HEK293T (cell line): ENCODE data around the gene AKT1.
"Not testable (repeated sequence)": the region's sequence is repeated elsewhere in the genome, so short reads cannot be mapped to it uniquely, and the experiment has no call there.

Experiments used
- CTCF ChIA-PET: fragments of 350-600 bp; formaldehyde crosslinking; extraction: SDS; loops from one replicate; lab custom pipeline; 2021; ENCODE audit warnings: antibody characterized with exemption, inconsistent platforms; lab: Yijun Ruan, JAX
- POLR2A ChIA-PET: fragments of 350-600 bp; formaldehyde crosslinking; extraction: SDS; loops from one replicate; lab custom pipeline; 2020; ENCODE audit warnings: antibody characterized with exemption, inconsistent platforms; lab: Yijun Ruan, JAX
- DNase-seq: peaks from one replicate; pipeline ENCODE4 v3.0.0; 2012; ENCODE audit warnings: mixed read lengths; ENCODE audit errors: extremely low spot score
- ARNT ChIP-seq: fragments of 450-650 bp; IDR thresholded peaks from 2 replicates; pipeline ENCODE4 v1.6.1; 2017; ENCODE audit warnings: mild to moderate bottlenecking
- BHLHE40 ChIP-seq: fragments of 450-650 bp; IDR thresholded peaks from 2 replicates; pipeline ENCODE4 v1.6.1; 2016; ENCODE audit warnings: mild to moderate bottlenecking, moderate library complexity, borderline replicate concordance
- CTBP1 ChIP-seq: fragments of 450-650 bp; IDR thresholded peaks from 2 replicates; pipeline ENCODE4 v1.6.1; 2016; ENCODE audit warnings: borderline replicate concordance
- ELF4 ChIP-seq: fragments of 450-650 bp; IDR thresholded peaks from 2 replicates; pipeline ENCODE4 v1.6.1; 2017; ENCODE audit warnings: antibody characterized with exemption
- FOXA1 ChIP-seq: fragments of 450-650 bp; IDR thresholded peaks from 2 replicates; pipeline ENCODE4 v1.6.1; 2016; ENCODE audit warnings: mild to moderate bottlenecking
- FOXK2 ChIP-seq: fragments of 450-650 bp; IDR thresholded peaks from 2 replicates; pipeline ENCODE4 v1.6.1; 2016; ENCODE audit warnings: mild to moderate bottlenecking
- FOXM1 ChIP-seq: fragments of 450-650 bp; IDR thresholded peaks from 2 replicates; pipeline ENCODE4 v1.6.1; 2017; ENCODE audit warnings: mild to moderate bottlenecking, borderline replicate concordance
- HDGF ChIP-seq: fragments of 450-650 bp; IDR thresholded peaks from 2 replicates; pipeline ENCODE4 v1.6.1; 2017; ENCODE audit warnings: antibody characterized with exemption, borderline replicate concordance
- L3MBTL2 ChIP-seq: fragments of 450-650 bp; conservative IDR thresholded peaks from 2 replicates; pipeline ENCODE4 v1.6.1; 2016; ENCODE audit warnings: mild to moderate bottlenecking
- LEF1 ChIP-seq: fragments of 450-650 bp; IDR thresholded peaks from 2 replicates; pipeline ENCODE4 v1.6.1; 2017; ENCODE audit warnings: mild to moderate bottlenecking, borderline replicate concordance
- NFRKB ChIP-seq: fragments of 450-650 bp; IDR thresholded peaks from 2 replicates; pipeline ENCODE4 v1.6.1; 2016; ENCODE audit warnings: mild to moderate bottlenecking, moderate library complexity
- PKNOX1 ChIP-seq: fragments of 450-650 bp; IDR thresholded peaks from 2 replicates; pipeline ENCODE4 v1.6.1; 2016
- SP1 ChIP-seq: fragments of 450-650 bp; IDR thresholded peaks from 2 replicates; pipeline ENCODE4 v1.6.1; 2017
- SUZ12 ChIP-seq: fragments of 450-650 bp; IDR thresholded peaks from 2 replicates; pipeline ENCODE4 v1.6.1; 2016; ENCODE audit warnings: mild to moderate bottlenecking
- TARDBP ChIP-seq: fragments of 450-650 bp; IDR thresholded peaks from 2 replicates; pipeline ENCODE4 v1.6.1; 2016
- ZNF384 ChIP-seq: fragments of 450-650 bp; IDR thresholded peaks from 2 replicates; pipeline ENCODE4 v1.6.1; 2016

Gene AKT1

GRCh38 chr14:104821229-104821945, 25.8 kb upstream of the AKT1 start:
- no peak for DNase-seq
- no peak for TF ChIP-seq FOXA1
- POLR2A ChIA-PET = interaction anchor here (1.2 to 1.7 kb wide), 2 partner anchors 26 to 51 kb away, joined by 5 to 6 read pairs; partner anchors contain the start of gene AKT1
- CTCF ChIA-PET = interaction anchor here (1.5 kb wide), 1 partner anchor 53 kb away, joined by 10 read pairs; no protein-coding TSS in a partner anchor

DNA sequence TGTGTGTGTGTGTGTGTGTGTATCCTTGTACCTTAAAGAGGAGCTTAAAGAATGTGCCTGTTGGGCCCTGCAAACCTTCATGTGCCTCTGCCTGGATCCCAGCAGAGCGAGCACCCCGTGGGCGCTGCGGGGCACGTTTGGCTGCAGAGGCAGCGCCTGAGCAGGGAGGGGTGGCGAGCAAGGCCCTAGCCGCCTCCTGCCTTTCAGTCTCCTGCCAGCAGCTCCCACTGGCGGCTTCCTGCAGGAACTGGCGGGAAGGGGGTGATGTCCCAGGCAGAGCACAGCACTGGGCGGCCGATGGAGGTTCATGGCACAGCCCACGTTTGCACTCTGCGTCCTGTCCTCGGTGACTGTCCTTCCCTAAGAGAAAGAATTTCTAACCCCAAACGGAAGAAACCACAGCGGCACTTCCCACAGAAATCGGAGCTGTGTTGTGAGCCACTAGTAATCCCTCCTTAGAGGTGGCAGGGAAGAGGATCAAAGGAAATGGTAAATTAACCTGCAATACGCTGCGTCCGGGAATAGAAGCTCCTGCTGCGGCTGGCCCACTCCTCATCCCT, 25.2 kb upstream of the AKT1 start:
- no peak for DNase-seq
- POLR2A ChIA-PET = interaction anchor here (1.2 to 1.7 kb wide), 2 partner anchors 26 to 50 kb away, joined by 5 to 6 read pairs; partner anchors contain the start of gene AKT1
- TF ChIP-seq TARDBP (no peak), SP1 (no peak), ELF4 (no peak)
- CTCF ChIA-PET = interaction anchor here (0.6 to 1.5 kb wide), 4 partner anchors 52 to 497 kb away, joined by 3 to 10 read pairs (median 3); partner anchors contain the start of gene SIVA1

GRCh38 chr14:104819361-104819781, 23.8 kb upstream of the AKT1 start:
- CTCF ChIA-PET = interaction anchor here (0.6 kb wide), 1 partner anchor 51 kb away, joined by 4 read pairs; no protein-coding TSS in a partner anchor
- no peak for DNase-seq
- POLR2A ChIA-PET = interaction anchor here (1.0 kb wide), 1 partner anchor 67 kb away, joined by 4 read pairs; the partner anchor contains the start of gene SIVA1
- TF ChIP-seq FOXA1 (no peak), SUZ12 (no peak), SP1 (no peak), NFRKB (no peak), ZNF384 (no peak), ELF4 (no peak), TARDBP (no peak), BHLHE40 (no peak), FOXK2 (no peak), ARNT (no peak), LEF1 (no peak), HDGF (no peak), PKNOX1 (no peak), L3MBTL2 (no peak)

GRCh38 chr14:104818714-104819161, 23.2 kb upstream of the AKT1 start:
- ChIA-PET CTCF (no interaction called here), POLR2A (interaction anchor here (1.0 kb wide), 1 partner anchor 66 kb away, joined by 4 read pairs; the partner anchor contains the start of gene SIVA1)
- TF ChIP-seq ZNF384 = no peak
- TF ChIP-seq L3MBTL2 = no peak
- TF ChIP-seq TARDBP = no peak
- TF ChIP-seq SUZ12 = no peak
- no peak for TF ChIP-seq HDGF
- TF ChIP-seq BHLHE40 = no peak
- no peak for TF ChIP-seq SP1
- no peak for DNase-seq

DNA sequence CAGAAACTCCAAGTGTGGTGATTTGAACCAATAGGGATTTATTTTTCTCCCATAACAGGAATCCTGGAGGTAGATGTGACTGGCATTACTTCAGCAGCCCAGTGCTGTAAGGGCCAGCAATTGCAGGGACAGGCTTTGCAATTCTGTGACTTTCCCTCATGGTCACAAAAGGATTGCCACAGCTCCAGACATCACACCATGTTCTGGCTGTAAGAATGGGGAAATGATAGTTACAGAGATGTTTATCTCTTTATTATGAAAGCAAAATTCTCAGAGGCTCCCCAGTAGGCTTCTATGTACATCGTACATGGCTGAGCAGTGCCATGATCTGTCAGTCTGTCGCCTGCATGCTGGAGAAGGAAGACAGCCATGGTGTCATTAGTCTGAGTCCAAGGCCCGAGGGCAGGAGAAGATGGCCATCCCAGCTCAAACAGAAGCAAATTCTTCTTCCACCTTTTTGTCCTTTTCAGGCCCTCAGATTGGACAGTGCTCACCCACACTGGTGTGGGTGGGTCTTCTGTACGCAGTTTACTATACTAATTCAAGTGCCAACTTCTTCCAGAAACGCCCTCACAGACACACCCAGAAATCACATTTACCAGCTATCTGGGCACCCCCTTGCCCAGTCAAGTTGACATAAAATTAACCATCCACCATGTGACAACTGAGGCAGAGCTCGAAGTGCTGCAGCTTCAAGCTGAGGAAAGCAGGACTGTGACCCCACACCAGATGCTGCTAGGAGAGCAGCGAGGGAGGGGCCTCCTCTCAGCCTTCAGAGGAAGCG, 22.6 kb upstream of the AKT1 start:
- POLR2A ChIA-PET = interaction anchor here (1.0 kb wide), 1 partner anchor 66 kb away, joined by 4 read pairs; the partner anchor contains the start of gene SIVA1
- CTCF ChIA-PET = no interaction called here
- no peak for DNase-seq
- no peak for TF ChIP-seq FOXA1
- TF ChIP-seq L3MBTL2 = no peak
- no peak for TF ChIP-seq ZNF384
- TF ChIP-seq TARDBP = no peak
- TF ChIP-seq SP1 = no peak
- TF ChIP-seq HDGF = no peak
- no peak for TF ChIP-seq SUZ12
- TF ChIP-seq FOXM1 = no peak
- no peak for TF ChIP-seq CTBP1
- no peak for TF ChIP-seq PKNOX1
- TF ChIP-seq BHLHE40 = no peak
- TF ChIP-seq ELF4 = no peak
- TF ChIP-seq ARNT = no peak
- no peak for TF ChIP-seq NFRKB
- no peak for TF ChIP-seq LEF1

GRCh38 chr14:104816616-104816884, 21.0 kb upstream of the AKT1 start:
- no peak for DNase-seq
- ChIA-PET POLR2A (interaction anchor here (1.1 kb wide), 1 partner anchor 19 kb away, joined by 4 read pairs; no protein-coding TSS in a partner anchor), CTCF (no interaction called here)
- TF ChIP-seq ELF4 = no peak
- no peak for TF ChIP-seq HDGF
- no peak for TF ChIP-seq NFRKB
- TF ChIP-seq ARNT = no peak
- TF ChIP-seq SUZ12 = no peak
- no peak for TF ChIP-seq CTBP1
- TF ChIP-seq FOXM1 = no peak
- TF ChIP-seq SP1 = no peak
- no peak for TF ChIP-seq FOXK2
- TF ChIP-seq L3MBTL2 = no peak
- TF ChIP-seq BHLHE40 = no peak
- no peak for TF ChIP-seq LEF1
- no peak for TF ChIP-seq TARDBP
- TF ChIP-seq PKNOX1 = no peak
- no peak for TF ChIP-seq FOXA1
- no peak for TF ChIP-seq ZNF384

DNA sequence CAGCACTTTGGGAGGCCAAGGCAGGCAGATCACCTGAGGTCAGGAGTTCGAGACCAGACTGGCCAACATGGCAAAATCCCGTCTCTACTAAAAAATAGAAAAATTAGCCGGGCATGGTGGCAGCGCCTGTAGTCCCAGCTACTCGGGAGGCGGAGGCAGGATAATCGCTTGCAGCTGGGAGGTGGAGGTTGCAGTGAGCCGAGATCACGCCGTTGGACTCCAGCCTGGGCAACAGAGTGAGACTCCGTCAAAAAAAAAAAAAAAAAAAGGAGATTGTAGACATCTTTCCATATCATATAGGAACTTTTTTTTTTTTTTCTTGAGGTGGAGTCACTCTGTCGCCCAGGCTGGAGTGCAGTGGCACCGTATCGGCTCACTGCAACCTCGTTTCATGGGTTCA, 19.2 kb upstream of the AKT1 start:
- CTCF ChIA-PET, DNase-seq, POLR2A ChIA-PET: not testable (repeated sequence)
